AG04450 (cell line): ENCODE results near the gene CYB5A. TPM values are rescaled to one million over a fixed set of nuclear protein-coding genes. Genes with fewer than 3 reads are reported as not detected.
A peak's percentile ranks its signal among the peaks of the same experiment; 100 is the strongest.

Experiments
- CTCF ChIA-PET: fragments of 300-600, 350-600 bp; formaldehyde crosslinking; extraction: SDS; loops from one replicate; lab custom pipeline; 2022; ENCODE audit warnings: antibody characterized with exemption, inconsistent platforms; lab: Charles Lee
- POLR2A ChIA-PET: fragments of 350-600 bp; formaldehyde crosslinking; extraction: SDS; loops from one replicate; lab custom pipeline; 2021; ENCODE audit warnings: antibody characterized with exemption, inconsistent platforms; lab: Yijun Ruan, JAX
- DNase-seq: peaks from one replicate; pipeline ENCODE4 v3.0.0-alpha.2; 2011; ENCODE audit warnings: low read depth, low spot score
- H3K27ac ChIP-seq: one replicate; pipeline ENCODE4 v1.5.1; 2012; ENCODE audit warnings: low read depth, low read length, control low read depth
- H3K27me3 ChIP-seq: one replicate; pipeline ENCODE4 v1.6.0; 2012; ENCODE audit warnings: low read length; ENCODE audit not compliant: control insufficient read depth, insufficient read depth
- H3K4me3 ChIP-seq: 2 replicates; pipeline ENCODE4 v1.5.1; 2011; ENCODE audit warnings: mild to moderate bottlenecking, low read depth, low read length, control low read depth
- H3K9me3 ChIP-seq: 2 replicates; pipeline ENCODE4 v1.5.1; 2012; ENCODE audit warnings: low read length; ENCODE audit not compliant: control insufficient read depth, insufficient read depth
- CTCF ChIP-seq: IDR thresholded peaks from 2 replicates; pipeline ENCODE4 v1.5.1; 2011; ENCODE audit warnings: low read depth, low read length, control low read depth, inconsistent platforms
- polyA plus RNA-seq: library from polyadenylated mRNA; depleted of rRNA; stranded (reverse); fragments of >200 nt; gene quantifications from 2 replicates; pipeline ENCODE4 v1.2.3, GENCODE V29; 2011

The CYB5A gene
- polyA plus RNA-seq, 1 experiment = 95.2 TPM

GRCh38 chr18:74234326-74235171 lies 57.2 kb downstream of the CYB5A start:
- TF ChIP-seq CTCF = no peak
- DNase-seq = no peak
- H3K27ac ChIP-seq = peak overlapping the region; percentile 21
- H3K9me3 ChIP-seq = no peaks in the 10 kb centered on the region
- ChIA-PET POLR2A (no interaction called here), CTCF (interaction anchor here (1.1 kb wide), 1 partner anchor 37 kb away, joined by 5 read pairs; no protein-coding TSS in a partner anchor)
- H3K27me3 ChIP-seq = peaks cover 8% of the 10 kb centered on the region
- no peak overlapping the region for H3K4me3 ChIP-seq

- POLR2A ChIA-PET = no interaction called here
- H3K27ac ChIP-seq = no peak overlapping the region
These were observed 57.8 kb downstream of the CYB5A start for GRCh38 chr18:74233933-74234325.

GRCh38 chr18:74230922-74231714 lies 60.6 kb downstream of the CYB5A start:
- Histone ChIP-seq H3K4me3 (no peak overlapping the region), H3K27me3 (no peaks in the 10 kb centered on the region), H3K27ac (no peak overlapping the region), H3K9me3 (no peaks in the 10 kb centered on the region)
- no peak for DNase-seq
- TF ChIP-seq CTCF = no peak
- ChIA-PET CTCF (no interaction called here), POLR2A (no interaction called here)

More at GRCh38 chr18:74233933-74234325, 57.8 kb downstream of the CYB5A start:
- DNase-seq = no peak
- no peak for TF ChIP-seq CTCF
- Histone ChIP-seq H3K27me3 (peaks cover 8% of the 10 kb centered on the region), H3K9me3 (no peaks in the 10 kb centered on the region), H3K4me3 (no peak overlapping the region)
- CTCF ChIA-PET = interaction anchor here (1.1 kb wide), 1 partner anchor 36 kb away, joined by 5 read pairs; no protein-coding TSS in a partner anchor

- ChIA-PET CTCF (no interaction called here), POLR2A (no interaction called here)
- Histone ChIP-seq H3K4me3 (no peak overlapping the region), H3K27ac (no peak overlapping the region), H3K9me3 (no peaks in the 10 kb centered on the region), H3K27me3 (no peaks in the 10 kb centered on the region)
- no peak for DNase-seq
- no peak for TF ChIP-seq CTCF
These were observed 61.9 kb downstream of the CYB5A start for GRCh38 chr18:74229891-74230290.
